Choroid plexus epithelial cell (primary cell): ENCODE results near the gene UCKL1.

Source experiments
- DNase-seq: peaks from one replicate; pipeline ENCODE4 v3.0.0-alpha.2; 2010; ENCODE audit warnings: low read depth
- H3K4me3 ChIP-seq: 2 replicates; pipeline ENCODE4 v1.5.1; 2011; ENCODE audit warnings: low read depth, mild to moderate bottlenecking, control low read depth, low read length, moderate library complexity
- TF ChIP-seq, protein P1 (sequence below): conservative IDR thresholded peaks from 2 replicates; pipeline ENCODE4 v1.5.1; 2011; ENCODE audit warnings: low read depth, mild to moderate bottlenecking, control low read depth, inconsistent platforms, low read length, moderate library complexity

The UCKL1 gene

DNA sequence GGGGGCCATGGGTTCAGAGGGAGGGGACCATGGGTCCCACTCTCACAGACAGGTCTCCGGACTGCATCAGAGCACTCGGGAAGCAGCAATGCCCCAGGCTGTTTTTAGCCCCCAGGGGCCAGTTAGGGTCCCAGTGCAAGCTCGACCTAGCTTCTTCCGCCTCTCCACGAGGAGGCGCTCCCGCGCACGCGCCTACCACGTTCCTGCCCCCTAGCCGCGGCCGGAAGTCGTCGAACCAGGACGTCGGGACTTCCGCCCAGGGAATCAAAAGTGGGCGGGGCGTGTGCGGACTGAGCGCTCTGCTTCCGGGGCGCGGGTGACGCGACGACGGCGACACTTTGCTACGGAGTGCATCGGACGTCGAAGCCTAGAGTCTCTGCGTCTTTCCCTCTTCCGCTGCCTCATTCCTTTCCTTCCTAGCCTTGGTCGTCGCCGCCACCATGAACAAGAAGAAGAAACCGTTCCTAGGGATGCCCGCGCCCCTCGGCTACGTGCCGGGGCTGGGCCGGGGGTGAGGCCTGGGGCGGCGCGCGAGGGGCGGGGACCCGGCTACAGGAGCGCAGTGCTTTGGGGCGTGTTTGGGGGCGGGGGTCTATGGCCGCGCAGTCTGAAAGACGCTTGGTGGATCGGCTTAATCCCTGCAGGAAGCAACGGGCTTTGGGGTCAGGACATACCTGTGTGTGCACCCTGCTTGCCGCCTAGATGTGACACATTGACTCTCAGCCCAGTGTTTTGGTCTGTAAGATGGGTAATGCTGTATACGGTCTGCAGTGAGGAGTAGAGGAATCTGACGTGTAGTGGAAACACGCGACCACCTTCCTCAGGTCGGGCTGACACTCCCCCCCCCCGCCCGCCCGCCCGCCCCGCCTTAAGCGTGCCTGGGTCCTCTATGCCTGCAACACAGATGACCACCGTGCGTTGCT is 24.9 kb upstream of the UCKL1 start, which contains the start of gene PRPF6:
Gene PRPF6, plus strand, starts transcription at position 327 of the 923 bp plus-strand sequence. Its CDS starts 114 bp downstream, at position 441.
- DNase-seq: peak; percentile 97
- peak within 1 kb of the TSS; percentile 72 for H3K4me3 ChIP-seq
- TF ChIP-seq, protein P1, sequence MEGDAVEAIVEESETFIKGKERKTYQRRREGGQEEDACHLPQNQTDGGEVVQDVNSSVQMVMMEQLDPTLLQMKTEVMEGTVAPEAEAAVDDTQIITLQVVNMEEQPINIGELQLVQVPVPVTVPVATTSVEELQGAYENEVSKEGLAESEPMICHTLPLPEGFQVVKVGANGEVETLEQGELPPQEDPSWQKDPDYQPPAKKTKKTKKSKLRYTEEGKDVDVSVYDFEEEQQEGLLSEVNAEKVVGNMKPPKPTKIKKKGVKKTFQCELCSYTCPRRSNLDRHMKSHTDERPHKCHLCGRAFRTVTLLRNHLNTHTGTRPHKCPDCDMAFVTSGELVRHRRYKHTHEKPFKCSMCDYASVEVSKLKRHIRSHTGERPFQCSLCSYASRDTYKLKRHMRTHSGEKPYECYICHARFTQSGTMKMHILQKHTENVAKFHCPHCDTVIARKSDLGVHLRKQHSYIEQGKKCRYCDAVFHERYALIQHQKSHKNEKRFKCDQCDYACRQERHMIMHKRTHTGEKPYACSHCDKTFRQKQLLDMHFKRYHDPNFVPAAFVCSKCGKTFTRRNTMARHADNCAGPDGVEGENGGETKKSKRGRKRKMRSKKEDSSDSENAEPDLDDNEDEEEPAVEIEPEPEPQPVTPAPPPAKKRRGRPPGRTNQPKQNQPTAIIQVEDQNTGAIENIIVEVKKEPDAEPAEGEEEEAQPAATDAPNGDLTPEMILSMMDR: peak; percentile 86

DNA sequence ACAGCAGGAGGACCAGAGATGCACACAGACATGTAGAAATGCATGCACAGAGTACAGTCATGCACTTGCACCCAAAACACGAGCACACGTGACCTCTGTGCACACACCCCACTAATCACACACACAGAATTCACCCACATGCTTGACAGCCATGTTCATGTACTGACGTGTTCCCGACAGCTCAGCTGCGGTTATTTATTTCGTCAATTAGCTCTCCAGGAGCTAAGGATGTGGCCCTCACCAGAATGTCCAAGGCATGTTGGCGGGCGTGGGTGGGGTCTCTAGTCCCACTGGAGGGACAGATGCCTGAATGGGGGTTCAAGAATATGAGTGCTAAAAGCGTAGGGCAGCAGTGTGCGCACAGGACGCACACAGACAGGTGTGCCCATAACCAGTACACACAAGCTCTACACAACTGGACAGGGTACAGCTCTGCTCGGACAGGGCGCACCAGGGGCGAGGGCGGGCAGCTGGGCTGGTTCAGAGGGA is 24.1 kb upstream of the UCKL1 start:
- DNase-seq: no peak
- H3K4me3 ChIP-seq: peak overlapping the region; percentile 41
- TF ChIP-seq, protein P1: no peak

DNA sequence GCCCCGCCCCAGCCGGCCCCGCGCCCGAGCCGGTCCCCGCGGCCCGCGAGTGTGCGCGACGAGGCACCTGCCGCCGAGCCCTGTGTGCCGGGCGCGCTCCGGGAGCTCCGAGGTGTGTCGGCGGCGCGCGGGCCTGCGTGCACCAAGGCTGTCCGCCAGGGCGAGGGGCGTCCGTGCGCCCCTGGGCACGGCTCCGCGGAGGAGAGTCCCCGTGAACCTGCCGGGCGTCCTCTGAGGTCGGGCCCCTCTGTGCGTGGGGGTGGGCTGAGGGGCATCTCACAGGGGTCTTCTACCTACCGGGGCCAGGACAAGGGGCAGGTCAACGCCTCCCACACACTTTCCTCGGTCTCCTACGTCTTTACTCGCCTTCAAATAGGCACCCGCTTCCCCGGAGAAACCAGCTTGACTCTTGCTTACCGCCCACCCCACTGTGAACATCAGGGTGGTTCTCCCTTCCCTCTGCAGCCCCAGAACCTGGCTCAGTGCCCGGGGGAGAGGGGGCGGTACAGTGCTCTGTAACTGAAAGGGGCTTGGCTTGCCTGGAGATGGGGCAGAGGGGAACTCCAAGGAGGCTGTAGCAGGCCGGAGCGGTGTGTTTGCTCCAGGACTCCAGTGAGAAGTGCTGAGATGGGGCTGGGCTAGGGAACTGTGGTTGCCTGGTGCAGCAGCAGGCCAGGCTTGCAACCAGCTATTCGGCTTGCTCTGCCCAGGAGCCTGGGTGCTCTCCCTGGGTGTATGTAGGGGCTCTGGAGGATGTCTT is 23.5 kb upstream of the UCKL1 start, which contains the start of gene SAMD10:
Gene SAMD10, minus strand, starts transcription at position 86 of the 760 bp plus-strand sequence. CDS start 175 bp downstream, outside the sequence.
- peak; percentile 68 for DNase-seq
- H3K4me3 ChIP-seq: peak within 1 kb of the TSS; percentile 53
- TF ChIP-seq, protein P1: no peak

DNA sequence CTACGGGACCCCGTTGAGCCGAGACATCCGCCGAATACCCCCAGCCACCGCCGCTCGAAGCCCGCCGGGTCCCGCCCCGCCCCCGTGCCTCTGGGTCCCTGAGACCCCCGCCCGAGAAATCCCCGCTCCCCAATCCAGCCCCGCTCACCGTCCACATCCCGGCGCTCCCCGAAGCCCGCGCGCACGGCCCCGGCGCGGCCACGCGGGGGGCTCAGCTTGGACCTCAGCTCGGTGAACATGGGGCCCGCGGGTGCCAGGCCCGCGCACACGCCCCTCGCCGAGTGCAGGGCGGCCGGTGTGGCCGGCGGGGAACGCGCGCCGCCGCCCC is 23.0 kb upstream of the UCKL1 start:
- peak overlapping the region; percentile 53 for H3K4me3 ChIP-seq
- TF ChIP-seq, protein P1: no peak
- DNase-seq: no peak

DNA sequence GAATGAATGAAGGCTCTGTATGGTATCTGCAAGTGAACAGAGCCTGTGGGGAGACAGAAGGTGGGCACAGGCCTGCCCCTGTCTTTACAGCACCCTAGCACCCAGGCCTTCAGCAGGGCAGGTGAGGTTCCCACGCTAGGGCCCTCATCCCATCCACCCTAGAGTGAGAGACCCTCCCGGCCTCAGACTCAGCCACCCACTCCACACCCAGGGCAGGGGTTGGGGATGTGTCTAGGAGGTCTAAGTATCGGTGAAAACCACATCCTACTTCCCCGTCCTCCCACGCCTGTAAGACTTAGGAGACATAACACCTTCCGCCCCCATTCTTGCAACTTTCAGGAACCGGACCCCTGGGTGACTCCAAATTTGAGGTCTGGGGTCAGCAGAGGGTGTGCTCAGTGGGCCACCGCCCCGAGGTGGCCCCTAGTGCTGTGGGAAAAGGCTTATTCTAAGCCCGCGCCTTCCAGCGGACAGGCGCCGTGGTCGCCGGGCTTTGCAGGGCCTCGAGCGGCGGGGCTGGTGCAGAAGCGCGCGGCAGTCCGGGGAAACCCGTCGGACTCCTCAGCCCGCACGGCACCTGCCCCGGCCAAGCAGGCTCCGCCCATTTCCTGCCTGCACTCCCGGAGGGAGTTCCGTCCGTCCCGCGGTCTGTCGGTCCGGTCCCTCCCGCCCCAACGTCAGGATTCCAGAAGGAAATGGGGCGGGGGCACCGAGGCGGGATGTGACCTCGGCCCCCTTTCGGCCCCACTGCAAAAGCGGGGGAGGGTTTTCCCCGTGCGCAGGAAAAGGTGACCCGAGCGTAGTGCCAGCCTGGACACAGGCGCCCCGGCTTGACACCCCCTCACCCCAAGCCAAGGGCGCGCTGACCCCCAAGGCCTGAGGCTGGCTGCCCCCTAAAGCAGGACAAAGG is 22.4 kb upstream of the UCKL1 start:
- TF ChIP-seq, protein P1: no peak
- DNase-seq: peak; percentile 45
- peak overlapping the region; percentile 53 for H3K4me3 ChIP-seq

DNA sequence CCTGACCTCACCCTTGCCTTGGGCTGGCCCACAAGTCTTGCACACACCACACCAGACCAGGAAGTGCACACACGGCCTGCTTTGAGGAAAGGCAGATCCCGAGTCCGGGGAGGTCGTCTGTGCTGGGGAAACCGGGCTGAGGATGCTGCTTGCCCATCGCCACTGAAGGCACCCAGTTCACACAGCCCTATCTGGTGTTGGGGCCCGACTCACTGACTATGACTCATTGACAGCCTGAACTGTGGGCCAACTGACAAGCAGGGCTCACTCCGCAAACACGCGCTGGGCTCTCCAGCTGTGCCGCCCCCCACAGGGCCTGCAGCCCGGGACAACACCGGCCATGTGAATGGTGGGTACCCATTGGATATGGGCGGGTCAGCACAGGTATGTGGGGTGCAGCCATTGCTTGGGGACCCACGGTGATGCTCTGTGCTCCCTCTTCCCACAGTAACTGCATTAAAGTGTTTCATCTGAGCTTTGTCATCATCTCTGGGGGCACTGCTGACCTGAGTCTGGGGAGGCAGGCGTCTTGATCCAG is 21.6 kb upstream of the UCKL1 start:
- TF ChIP-seq, protein P1: no peak
- DNase-seq: peak; percentile 88
- H3K4me3 ChIP-seq: no peak overlapping the region
